Islet of Langerhans (tissue), 1 donor: ENCODE measurements around the gene SGTA.

Experiments used
- FAIRE-seq: peaks from one replicate; lab custom pipeline; 2011; peaks lifted over from hg19 to GRCh38; lab: Jason Lieb, UNC

SGTA gene

DNA sequence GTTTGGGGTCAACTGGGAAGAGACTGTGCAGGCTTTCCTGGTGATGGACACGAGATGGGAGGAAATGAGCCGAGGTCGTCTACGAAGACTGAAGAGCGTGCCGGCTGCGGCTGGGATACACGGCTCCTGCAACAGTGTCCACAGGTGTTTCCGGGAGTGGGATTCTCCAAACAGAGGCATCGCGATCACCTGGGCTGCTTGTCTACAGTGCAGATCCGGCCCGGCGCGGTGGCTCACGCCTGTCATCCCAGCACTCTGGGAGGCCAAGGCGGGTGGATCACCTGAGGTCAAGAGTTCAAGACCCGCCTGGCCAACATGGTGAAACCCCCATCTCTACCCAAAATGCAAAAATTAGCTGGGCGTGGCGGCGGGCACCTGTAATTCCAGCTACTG is 31.6 kb downstream of the SGTA start:
- no peak for FAIRE-seq

DNA sequence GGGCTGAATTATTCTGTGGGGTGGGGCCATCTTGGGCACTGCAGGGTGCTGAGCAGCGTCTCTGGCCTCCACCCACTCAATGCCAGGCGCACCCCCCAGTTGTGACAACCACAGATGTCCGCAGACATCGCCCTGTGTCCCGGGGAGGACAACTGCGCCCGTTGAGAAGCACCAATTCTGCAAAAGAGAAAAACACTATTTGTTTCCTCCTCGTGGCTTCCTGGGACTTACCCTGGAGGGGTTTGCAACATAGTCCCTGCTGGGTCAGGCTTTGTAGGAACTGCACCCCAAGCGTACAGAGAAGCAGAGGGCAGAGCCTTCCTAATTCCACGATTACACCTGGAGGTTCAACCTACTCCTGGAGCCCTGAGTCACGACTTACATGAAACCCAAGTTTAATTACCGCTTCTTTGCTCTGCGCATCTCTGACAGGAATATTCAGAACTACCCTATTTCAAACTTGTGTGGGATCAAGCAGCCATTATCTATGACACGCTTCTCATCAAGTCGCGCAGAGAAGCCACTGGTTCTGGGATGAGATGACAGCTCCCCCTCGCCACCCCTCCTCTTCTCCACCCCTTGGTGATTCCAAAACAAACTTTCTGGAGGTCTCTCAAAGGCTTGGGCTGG is 32.1 kb downstream of the SGTA start:
- FAIRE-seq: no peak

DNA sequence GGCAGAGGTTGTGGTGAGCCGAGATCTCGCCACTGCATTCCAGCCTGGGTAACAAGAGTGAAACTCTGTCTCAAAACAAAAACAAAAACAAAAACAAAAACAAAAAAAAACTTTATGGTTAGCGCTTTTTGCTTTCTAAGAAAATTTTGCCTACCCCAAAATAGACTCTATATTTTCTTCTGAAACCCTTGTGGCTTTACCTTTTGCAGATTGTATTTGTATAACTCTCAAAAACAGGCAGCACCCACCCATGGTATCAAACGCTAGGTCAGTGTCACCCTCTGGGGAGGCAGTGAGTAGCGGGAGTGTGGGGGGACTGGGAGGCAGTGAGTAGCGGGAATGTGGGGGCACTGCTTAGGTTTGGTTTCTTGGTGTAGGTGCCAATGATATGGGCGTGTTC is 35.7 kb downstream of the SGTA start:
- no peak for FAIRE-seq

DNA sequence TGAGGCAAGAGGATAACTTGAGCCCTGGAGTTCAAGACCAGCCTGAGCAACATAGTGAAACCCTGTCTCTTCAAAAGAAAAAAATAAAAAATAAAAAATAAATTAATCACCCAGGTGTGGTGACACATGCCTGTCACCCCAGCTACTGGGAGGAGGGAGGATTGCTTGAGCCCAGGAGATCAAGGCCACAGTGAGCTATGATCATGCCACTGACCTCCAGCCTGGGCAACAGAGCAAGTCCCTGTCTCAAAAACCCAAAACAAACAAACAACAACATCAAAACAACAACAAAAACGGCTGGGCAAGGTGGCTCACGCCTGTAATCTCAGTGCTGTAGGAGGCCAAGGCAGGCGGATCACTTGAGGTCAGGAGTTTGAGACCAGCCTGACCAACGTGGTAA is 39.0 kb downstream of the SGTA start:
- FAIRE-seq: no peak

DNA sequence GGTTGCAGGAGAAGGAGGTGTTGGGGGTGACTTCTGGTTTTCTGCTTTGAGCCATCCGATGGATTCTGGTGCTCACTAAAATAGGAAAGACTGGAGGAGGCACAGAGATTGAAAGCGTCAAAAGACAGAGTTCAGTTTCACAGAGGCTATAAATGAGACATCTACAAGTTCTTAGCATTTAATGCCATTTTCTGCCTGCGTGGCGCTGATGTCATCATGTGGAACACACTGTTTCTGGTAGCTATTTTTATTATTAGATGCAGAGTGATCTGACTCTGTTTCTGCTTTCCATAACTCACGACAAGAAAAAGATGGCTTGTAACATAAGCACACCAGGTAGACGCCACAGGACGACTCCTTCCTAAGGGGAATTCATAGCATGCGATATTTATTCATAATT is 40.0 kb downstream of the SGTA start:
- no peak for FAIRE-seq

DNA sequence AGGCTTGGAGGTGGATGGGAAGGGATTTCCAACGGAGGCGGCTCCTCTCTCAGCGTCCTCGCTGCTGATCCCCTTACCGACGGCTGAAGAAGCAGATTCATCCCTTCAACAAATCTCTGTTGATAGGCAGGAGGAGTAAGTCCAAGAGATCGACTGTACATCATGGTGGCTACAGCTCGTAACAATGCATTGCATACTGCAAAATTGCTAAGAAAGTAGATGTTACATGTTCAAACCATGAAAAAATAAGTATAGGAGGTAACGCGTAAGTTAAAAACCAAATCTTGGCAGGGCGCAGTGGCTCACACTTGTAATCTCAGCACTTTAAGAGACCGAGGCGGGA is 42.8 kb downstream of the SGTA start:
- FAIRE-seq: no peak

DNA sequence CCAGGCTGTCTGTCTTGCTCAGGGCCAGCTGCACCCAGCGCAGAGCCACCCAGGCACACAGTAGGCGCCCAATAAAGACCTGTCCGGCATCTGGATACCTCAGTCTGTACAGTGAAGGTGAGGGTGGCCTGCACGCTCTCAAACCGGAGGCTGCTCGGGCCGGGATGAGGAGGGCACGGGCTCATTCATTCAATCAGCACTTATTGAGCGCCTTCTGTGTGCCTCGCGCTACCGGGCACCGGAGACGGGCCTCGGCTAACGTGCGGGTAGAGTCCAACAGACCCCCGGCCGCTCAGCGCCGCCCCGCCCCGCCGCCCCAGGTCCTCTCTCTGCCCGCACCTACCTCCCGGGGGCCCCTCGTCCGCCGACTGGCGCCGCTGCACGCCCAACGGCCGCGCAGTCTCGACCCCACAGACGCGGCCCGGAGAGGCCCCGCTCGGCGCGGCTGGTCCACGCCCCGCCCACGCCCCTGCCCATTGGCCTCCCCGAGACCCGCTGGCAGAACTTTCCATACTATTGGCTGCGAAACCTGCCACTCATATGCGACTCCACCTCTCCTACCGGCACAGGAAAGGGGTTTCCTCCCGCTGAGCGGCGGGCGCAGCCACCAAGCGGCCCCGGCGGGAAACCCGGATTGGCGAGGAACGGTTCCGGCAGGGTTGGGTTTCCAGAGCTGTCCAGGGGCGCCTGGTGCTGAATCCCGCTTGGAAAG is 43.3 kb downstream of the SGTA start, which contains the start of gene SLC39A3:
Gene SLC39A3 (minus strand): TSS at position 416 of the 712 bp plus-strand sequence. CDS start 2,760 bp downstream, outside the sequence.
- FAIRE-seq: no peak

DNA sequence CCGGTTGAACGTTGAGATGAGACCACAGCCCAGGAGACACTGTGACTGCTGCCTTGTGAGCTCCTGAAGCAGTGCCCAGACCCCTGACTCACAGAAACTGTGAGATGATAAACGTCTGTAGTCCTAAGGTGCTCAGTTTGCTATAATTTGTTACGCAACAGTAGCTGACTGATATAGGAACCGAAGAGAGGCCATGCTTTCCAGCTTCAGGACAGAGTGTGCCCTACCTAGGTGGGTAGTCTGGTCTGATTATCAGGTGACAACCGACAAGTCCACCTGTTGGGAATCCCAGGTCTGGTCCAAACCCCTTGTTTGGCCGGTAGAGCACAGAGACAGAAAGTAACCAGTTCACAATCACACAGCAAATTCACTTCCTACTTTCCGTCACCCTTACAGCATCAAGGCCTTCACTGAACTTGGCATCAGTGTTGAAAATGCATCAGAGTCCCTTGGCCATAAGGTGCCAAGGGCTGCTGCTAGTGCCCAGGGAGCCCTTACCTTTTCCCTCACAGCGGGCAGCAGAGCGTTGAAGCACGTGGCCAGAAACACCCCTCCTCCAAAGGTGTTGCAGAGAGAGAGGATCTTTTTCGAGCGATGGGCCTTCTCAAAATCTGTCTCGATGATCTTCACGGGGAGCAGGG is 46.4 kb downstream of the SGTA start:
- FAIRE-seq: no peak

DNA sequence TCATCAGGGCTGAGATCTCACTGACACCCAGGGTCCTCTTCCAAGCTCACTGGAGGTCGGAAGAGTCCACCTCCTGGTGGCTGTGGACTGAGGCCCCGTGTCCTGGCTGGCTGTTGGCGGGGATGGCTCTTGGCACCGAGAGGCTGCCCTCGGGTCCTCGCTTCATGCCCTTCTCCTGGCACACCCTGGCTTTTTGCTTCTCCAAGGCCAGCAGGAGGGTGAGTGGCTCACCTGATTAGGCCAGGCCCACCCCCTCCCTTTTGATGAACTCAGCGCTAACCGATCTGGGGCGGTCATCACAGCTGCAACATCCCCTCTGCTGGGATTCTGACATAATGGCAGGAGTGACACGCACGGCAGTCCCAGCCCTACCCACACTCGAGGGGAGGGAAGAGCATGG is 47.7 kb downstream of the SGTA start:
- no peak for FAIRE-seq

DNA sequence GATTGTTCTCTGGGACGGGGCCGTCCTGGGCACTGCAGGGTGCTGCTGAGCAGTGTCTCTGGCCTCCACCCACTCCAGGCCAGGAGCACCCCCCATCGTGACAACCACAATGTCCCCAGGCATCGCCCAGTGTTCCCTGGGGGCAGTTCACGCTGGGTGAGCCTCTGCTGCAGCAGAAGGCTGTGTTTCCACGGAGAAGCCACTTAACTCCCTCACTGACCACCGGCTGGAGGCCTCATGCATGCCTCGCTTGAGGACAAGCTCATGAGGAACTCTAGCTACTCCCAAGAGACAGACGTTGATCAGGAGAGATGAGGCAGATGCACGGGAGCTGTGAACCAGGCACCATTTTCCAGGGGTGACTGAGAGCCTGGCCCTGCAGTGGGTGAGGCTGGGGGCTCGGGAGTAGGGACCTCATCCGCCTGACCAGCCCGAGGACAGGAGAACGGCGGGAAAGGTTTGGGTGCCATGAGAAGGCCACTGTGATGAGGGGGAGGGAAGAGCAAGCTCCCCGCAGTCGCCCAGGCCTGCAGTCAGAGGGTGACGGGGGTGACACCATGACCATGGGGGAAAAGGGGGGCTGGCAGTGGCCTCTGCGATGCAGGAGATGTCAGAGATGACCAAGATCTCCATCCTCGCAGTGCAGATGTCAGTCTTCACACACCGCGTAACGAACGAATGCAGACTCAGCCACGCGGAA is 48.3 kb downstream of the SGTA start:
- FAIRE-seq: no peak

DNA sequence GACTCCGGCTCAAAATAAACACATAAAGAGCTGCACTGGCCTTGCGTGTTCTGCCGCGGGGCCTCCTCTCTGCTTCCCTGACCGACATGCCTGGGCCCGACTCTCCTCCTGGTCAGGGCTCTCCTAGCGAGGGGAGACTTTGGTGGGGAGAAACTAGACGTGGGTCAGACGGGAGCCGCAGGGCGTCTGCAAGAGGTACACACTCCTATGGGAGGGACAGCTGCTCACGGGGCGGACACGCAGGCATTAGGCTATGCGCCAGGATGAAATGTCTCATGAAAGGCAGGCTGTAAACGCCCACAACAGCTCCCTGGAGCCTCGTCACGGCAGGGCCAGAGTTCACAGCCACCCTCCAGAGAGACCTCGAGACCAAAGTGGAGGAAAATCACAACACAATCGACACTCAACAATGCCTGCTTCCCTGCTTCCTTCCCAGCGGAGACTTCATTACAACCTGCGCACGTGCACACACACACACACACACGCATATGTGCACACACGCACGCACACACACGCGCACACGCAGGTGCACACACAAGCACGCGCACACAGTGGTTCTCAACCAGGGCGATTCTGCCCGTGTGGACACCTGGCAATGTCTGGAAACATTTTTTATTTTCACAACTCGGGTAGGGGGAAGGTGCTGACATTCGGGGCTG is 49.0 kb downstream of the SGTA start:
- no peak for FAIRE-seq

DNA sequence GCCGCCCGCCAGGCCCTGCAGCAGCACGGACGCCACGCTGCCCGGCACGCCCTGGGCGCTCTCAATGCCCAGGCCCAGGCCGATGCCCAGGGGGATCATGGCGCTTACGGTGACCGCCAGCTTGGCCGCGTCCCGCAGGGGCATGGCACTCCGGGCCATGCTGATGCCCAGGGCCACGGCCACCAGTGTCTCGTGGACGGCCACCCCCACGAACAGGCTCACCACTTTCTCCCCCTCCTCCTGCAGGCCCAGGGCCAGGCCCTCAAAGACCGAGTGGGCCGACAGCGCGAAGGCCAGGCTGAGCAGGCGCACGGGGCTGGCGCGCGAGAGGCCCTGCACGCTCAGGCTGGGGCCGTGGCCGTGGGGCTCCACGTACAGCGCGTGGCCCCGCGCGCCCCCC is 50.2 kb downstream of the SGTA start:
- no peak for FAIRE-seq

DNA sequence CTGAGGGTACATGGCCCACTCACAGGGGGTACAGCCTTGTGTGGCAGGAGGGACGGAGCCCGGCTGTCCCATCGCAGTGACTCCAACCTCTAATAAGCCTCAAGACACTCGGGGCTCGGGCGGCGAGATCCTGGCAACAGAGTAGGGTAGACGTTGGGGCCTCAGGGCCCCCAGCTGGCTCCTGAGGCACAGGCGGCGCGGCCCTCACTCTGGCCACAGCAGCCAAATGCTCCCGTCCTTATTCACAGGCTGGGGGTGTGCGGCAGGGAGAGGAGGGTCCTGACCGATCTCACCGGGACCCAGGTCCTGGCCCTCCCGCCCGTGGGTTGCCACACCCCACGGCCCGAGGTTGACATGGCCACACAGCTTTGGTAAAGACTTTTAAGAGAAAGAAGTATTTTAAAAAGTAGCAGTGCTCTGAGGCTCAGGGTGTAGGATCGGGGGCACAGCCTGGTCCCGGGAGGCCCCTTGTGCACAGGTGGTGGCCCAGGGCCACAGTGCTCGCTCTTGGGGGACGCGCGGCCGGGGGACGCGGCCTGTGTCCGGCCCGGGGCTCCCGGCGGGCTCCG is 50.8 kb downstream of the SGTA start:
- FAIRE-seq: no peak

DNA sequence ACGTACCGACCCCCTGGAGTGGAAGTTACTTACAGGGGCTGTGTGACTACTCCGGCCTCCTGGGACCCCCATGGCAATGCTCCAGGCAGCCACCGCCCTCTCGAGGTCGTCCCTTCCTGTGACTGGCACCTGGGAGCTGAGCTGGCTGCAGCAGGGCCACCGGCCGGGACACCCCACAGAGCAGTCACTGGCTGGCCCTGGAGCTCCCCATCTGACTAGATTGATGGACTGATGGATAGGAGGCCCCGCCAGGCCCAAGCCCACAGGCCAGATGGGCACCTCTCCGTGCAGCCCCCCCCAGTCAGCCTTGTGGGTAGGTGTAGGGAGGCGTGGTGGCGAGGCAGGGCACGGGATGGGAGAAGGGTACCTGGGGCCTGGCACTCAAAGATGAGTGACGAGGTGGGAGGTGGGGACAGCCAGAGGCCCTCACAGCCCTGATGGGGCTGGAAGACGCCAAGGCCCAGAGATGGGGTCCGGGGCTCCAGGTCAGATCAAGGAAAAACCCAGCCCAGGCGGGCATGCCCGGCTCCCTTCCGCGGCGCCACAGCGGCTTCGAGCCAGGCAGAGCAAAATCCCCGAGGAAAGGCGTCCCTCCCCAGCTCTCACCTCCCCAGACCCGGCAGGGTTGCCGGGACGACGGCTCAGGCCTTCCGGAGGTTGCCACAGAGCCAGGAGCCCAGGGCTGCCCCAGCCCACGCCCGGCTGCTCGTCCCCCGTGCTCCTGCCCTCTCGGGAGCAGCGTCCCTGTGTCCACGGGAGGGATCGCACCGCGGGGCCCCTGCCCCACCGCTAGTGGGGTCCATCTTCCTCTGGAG is 51.7 kb downstream of the SGTA start:
- FAIRE-seq: no peak

DNA sequence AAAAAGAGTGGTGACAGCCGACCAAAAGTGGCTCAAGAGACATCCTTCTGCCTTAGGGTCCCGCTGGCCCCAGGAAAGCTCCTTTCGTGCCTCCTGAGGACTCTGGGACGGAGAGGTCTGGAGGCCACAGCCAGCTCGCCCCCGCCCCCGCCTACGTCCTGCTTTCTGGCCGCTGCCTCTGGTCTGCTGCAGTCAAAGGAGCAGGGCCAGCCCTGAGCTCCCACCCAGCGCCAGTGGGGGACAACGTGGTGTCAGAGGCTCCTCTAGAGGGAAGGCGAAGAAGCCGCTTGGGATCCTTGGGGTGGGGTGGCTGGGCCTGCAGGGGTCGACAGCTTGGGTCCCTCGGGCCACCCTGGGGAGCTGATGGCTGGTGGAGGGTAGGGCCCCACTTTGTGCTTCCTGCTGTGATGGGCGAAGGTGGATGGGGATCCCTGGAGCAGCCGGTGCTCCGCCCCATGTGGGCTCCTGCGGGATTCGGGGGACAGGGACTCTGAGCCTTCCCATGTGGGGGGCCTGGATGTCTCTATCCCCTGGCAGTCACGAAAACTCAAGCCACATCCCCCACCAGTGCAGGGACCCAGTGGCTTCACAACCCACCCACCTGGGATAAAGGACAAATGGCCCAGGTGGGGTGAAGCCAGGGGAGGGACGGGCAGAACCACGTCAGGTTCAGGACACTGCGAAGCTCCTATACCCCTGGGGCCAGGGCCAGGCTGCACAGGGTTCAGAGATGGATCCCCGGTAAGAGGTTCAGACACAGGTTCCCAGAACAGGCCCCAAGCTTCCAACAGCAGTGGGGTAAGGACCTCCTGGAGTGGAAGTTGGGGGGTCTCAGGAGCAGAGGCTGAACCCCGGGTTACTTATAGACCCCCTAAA is 52.9 kb downstream of the SGTA start:
- FAIRE-seq: no peak

DNA sequence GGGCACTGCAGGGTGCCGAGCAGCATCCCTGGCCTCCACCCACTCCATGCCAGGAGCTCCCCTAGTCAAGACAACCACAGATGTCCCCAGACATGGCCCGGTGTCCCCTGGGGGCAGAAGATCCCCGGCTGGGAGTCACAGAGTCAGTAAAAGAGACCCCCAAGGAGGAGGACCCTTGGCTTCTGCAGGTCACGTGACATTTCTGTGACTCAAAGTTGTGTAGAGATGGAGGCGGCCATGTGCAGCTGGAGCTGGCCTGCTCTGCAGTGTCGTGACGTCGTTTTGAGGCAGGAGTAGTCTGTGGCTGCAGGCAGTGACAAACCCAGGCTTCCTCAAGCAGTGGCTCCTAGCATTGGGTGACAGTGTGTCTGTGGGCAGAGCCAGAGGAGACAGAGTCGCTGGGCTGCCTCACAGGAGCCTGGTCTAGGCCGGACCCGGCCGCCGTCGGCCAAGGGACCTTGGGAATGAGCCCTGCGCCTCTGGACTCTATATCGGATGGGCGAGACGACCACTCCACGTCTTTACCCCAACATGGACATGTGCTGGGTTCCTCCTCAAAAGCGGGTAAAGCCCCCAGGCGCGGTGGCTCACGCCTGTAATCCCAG is 54.2 kb downstream of the SGTA start:
- FAIRE-seq: no peak

DNA sequence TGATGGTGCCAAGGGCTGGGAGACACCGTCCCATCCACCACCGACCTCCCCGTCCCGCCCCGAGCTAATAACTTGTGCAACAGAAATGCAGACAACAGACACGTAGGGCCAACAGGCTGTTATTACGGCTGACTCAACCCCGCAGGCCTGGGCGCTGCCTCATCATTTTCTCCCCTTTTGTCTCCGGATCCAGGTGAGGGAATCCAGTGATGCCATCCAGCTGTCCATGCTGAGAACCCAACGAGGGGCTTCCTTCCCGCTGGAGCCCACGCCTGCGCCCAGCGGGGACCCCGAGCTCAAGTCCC is 55.5 kb downstream of the SGTA start:
- no peak for FAIRE-seq

DNA sequence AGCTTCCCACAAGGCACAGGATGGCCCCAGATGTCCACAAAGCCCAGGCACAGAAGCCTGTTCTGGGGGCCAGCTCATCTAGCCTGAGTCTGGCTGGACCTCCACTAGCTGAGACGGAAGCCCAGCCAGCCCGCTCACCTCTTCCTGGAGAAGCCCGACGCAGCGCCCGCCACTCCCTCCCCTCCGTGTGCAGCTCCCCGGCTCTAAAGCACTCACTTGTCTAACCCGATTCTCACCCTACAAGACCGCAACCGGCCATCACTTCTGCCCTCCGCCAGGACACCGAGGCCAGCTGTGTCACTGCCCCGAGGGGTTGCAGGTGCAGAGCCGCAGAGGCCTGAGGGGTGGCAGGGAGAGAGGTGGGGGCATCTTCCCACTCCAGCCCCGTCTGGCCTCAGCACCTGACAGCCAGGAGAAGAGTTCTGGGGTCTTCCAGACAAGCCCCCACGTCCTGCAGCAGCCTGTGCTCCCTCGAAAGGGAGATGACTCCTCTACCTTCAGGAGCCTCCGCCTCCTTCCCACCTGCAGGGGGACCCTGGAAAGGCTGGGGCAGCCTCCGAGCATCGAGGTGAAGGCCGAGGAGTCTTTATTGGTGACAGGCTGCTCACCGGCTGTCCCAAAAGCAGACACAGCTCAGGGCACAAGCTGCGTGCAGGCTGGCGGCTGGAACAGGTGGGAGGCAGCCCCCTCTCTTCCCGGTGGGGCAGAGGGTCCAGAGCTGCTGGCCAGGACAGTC is 56.0 kb downstream of the SGTA start:
- FAIRE-seq: no peak

DNA sequence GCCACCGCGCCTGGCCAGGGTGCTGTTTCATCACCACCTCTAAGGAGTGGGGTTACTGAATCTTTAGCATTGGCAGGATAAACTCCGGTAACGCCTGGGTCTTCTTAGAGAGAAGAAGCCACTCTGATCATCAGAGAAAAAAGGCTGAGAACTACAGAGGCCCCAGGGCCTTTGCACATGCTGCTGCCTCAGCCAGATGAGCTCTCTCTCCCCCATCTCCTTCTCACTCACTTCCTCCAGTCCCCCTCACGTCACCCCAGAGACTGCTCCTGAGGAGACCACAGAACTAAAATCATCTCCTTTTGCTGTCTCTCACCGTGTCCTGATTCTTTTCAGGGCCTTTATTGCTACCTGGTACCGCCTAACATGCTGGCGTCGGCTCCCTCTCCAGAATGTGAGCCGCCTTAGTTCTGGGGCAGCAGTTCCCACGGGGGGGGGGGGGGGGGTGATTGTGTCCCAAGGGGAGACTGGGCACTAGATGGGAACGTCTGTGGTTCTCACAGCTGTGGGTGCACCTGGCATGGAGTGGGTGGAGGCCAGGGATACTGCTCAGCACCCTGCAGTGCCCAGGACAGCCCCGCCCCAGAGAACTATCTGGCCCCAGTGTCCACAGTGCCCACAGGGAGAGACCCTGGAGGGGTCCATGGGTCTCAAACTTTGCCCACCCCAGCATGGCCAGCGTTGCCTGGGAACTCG is 56.8 kb downstream of the SGTA start:
- no peak for FAIRE-seq
